B cell (primary cell): ENCODE data around the gene CEL. TPM values are rescaled to one million over a fixed set of nuclear protein-coding genes. Genes with fewer than 3 reads are reported as not detected.

Source experiments
- ATAC-seq: fragments of 200-7000 bp; cut with Tn5 transposase; one replicate; pipeline ENCODE4 v1.10.0; 2021; ENCODE audit warnings: low read depth, mild to moderate bottlenecking, moderate number of reproducible peaks, moderate library complexity
- CTCF ChIA-PET: fragments of 350-600 bp; sonication (Branson Sonifier 250); formaldehyde crosslinking; loops from one replicate; lab custom pipeline; 2021; ENCODE audit warnings: antibody characterized with exemption, inconsistent platforms; lab: Charles Lee
- POLR2A ChIA-PET: fragments of 350-600 bp; sonication (Branson Sonifier 250); formaldehyde crosslinking; loops from one replicate; lab custom pipeline; 2021; ENCODE audit warnings: antibody characterized with exemption; lab: Charles Lee
- DNase-seq: peaks from one replicate; pipeline ENCODE4 v3.0.0; 2013
- H2AFZ ChIP-seq: 2 replicates; pipeline ENCODE4 v1.6.1; 2012; ENCODE audit warnings: mild to moderate bottlenecking, low read depth, low read length; ENCODE audit not compliant: insufficient read depth, poor library complexity, severe bottlenecking
- H3K27ac ChIP-seq, 2 donors: 1 replicate in 1 of 2; 2 replicates in 1 of 2; pipeline ENCODE4 v1.5.1; 2012 to 2013; ENCODE audit warnings: low read length in 2 of 2, mild to moderate bottlenecking in 2 of 2, moderate library complexity in 1 of 2
- H3K27me3 ChIP-seq, 4 experiments: fragments of 200-600 bp in 1 of 4; sonication (generic) in 1 of 4; replicated peaks in 1 of 4; 1 replicate in 2 of 4; 2 replicates in 2 of 4; pipeline versions ENCODE4 v1.6.1 to v1.7.0; 2013 to 2016; ENCODE audit warnings: low read length in 3 of 4, mild to moderate bottlenecking in 2 of 4, mixed read lengths in 1 of 4, moderate library complexity in 1 of 4; ENCODE audit not compliant: insufficient read depth in 4 of 4, control insufficient read depth in 3 of 4; ENCODE audit errors: control extremely low read depth in 1 of 4
- H3K36me3 ChIP-seq, 2 experiments: replicated peaks in 1 of 2; 1 replicate in 1 of 2; 2 replicates in 1 of 2; pipeline versions ENCODE4 v1.6.1 to v1.7.1; 2013; ENCODE audit warnings: low read length in 1 of 2; ENCODE audit not compliant: insufficient read depth in 2 of 2, control insufficient read depth in 1 of 2; ENCODE audit errors: control extremely low read depth in 1 of 2, extremely low read depth in 1 of 2
- H3K4me1 ChIP-seq, 2 donors: fragments of 200-600 bp in 1 of 2; sonication (generic) in 1 of 2; 1 replicate in 1 of 2; 2 replicates in 1 of 2; pipeline versions ENCODE4 v1.5.1 to v1.6.1; 2013 to 2017; ENCODE audit warnings: low read length in 2 of 2; ENCODE audit not compliant: control insufficient read depth in 2 of 2, insufficient read depth in 2 of 2
- H3K4me2 ChIP-seq: replicated peaks from 2 replicates; pipeline ENCODE3; 2012; ENCODE audit warnings: mild to moderate bottlenecking, low read depth, low read length; ENCODE audit not compliant: poor library complexity, severe bottlenecking
- H3K4me3 ChIP-seq, 5 experiments: fragments of 200-600 bp in 1 of 5; sonication (generic) in 1 of 5; 1 replicate in 3 of 5; 2 replicates in 2 of 5; pipeline versions ENCODE4 v1.5.1 to v1.7.0; 2011 to 2016; ENCODE audit warnings: low read length in 4 of 5, mild to moderate bottlenecking in 4 of 5, low read depth in 2 of 5, control low read depth in 1 of 5, moderate library complexity in 1 of 5; ENCODE audit not compliant: insufficient read depth in 1 of 5; ENCODE audit errors: control extremely low read depth in 1 of 5, extremely low read depth in 1 of 5
- H3K79me2 ChIP-seq: fragments of 200-600 bp; sonication (generic); one replicate; pipeline ENCODE4 v1.6.0; 2016; ENCODE audit warnings: low read length; ENCODE audit not compliant: control insufficient read depth, insufficient read depth
- H3K9ac ChIP-seq: fragments of 200-600 bp; sonication (generic); 2 replicates; pipeline ENCODE4 v1.6.1; 2017; ENCODE audit warnings: mild to moderate bottlenecking, low read length, moderate library complexity
- H3K9me3 ChIP-seq, 3 donors: one replicate each; pipeline versions ENCODE4 v1.6.1 to v1.7.1; 2013; ENCODE audit warnings: low read length in 2 of 3; ENCODE audit not compliant: control insufficient read depth in 2 of 3, insufficient read depth in 1 of 3; ENCODE audit errors: control extremely low read depth in 1 of 3
- H4K20me1 ChIP-seq: 2 replicates; pipeline ENCODE4 v1.6.0; 2012; ENCODE audit warnings: mild to moderate bottlenecking, low read length; ENCODE audit not compliant: insufficient read depth, control insufficient read depth, poor library complexity, severe bottlenecking
- H3K27ac Mint-ChIP-seq: one replicate; pipeline ENCODE4 v1.8.0; 2021; ENCODE audit warnings: mixed read lengths
- H3K27me3 Mint-ChIP-seq: one replicate; pipeline ENCODE4 v1.8.0; 2021; ENCODE audit warnings: mixed read lengths
- H3K4me1 Mint-ChIP-seq: one replicate; pipeline ENCODE4 v1.8.0; 2021; ENCODE audit warnings: mixed read lengths
- H3K4me3 Mint-ChIP-seq: one replicate; pipeline ENCODE4 v1.8.0; 2021; ENCODE audit warnings: mixed read lengths
- H3K9me3 Mint-ChIP-seq: one replicate; pipeline ENCODE4 v1.8.0; 2022; ENCODE audit warnings: mixed read lengths; ENCODE audit not compliant: insufficient read depth
- EZH2 ChIP-seq: IDR thresholded peaks from 2 replicates; pipeline ENCODE4 v1.6.1; 2012; ENCODE audit warnings: borderline replicate concordance, low read depth, mild to moderate bottlenecking, moderate library complexity, low read length; ENCODE audit not compliant: insufficient read depth, poor library complexity, severe bottlenecking
- WGBS: methylation state at CpG from one replicate; pipeline ENCODE4 v1.1.5; 2013; ENCODE audit warnings: missing lambda C conversion rate; ENCODE audit not compliant: insufficient coverage; 5-methylcytosine and 5-hydroxymethylcytosine counted together
- intact Hi-C: fragments of 100-400 bp; cut with micrococcal nuclease; formaldehyde crosslinking; loops from one replicate; pipeline ENCODE4 v1.10.0; 2022
- polyA plus RNA-seq: library from polyadenylated mRNA; depleted of rRNA; stranded (reverse); fragments of >200 nt; gene quantifications from 2 replicates; pipeline ENCODE4 v1.2.3, GENCODE V29; 2012
- total RNA-seq, 2 donors: library from RNA; stranded (reverse); fragments of 120-200 nt in 1 of 2; gene quantifications; 1 replicate in 1 of 2; 2 replicates in 1 of 2; pipeline versions ENCODE4 v1.2.3 to v1.2.4, GENCODE V29; 2013 to 2022
- TF ChIP-seq, protein P1 (sequence below): fragments of 200-600 bp; IDR thresholded peaks from one replicate; pipeline ENCODE4 v1.8.0; 2022; ENCODE audit warnings: antibody characterized with exemption, mild to moderate bottlenecking

Gene CEL
- total and polyA plus RNA-seq, 2 donors (not counting 1 experiment from before 2014, with no cell fraction given), result 0.51 to 0.57 TPM

DNA sequence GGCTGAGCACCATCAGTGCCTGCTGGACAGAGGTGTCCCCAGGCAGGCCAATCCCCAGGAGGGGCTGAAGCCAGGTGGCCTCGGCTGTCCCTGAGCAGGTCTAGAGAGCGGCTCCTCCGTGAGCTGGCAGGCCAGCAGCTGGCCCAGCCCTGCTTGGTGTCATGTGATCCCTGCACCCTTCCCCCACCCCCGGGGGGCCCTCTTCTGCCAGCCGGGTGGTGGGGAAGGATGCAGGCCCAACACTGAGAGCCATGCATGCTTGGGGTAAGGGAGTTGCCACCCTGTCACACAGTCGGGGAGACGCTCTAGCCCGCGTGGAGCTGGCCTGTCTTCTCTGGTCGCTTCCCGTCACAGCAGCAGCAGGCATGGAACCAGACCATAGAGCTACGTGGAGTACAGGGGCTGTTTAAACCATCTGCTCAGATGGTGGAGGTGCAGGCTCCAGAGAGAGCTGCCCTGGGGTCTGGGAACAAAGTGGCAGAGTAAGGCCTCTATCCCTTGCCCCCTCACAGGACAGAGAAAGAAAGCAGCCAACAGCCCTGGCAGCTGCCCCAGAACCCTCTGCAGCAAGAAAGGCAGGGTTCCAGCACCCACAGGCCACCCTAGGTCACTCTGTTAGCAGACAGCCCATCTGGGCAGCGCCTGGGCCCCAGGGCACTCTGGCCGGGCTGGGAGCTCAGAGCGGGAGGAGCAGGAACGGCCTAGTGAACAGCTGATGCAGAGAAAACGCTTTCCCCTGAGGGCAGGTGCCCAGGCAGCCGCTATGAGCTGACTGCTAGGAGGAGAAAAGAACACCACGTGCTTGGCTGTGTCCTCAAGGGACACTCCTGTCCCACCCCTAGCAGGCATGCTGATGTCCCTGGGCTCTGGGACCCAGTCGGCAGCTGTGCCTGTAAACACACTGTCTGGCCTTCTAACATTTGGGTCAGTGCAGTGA lies 52.4 kb downstream of the CEL start:
- Histone ChIP-seq H3K4me3 (no peak overlapping the region), H3K4me1 (peaks cover 44 to 55% of the 10 kb centered on the region in 2 donors), H3K36me3 (peaks cover 0 to 18% of the 10 kb centered on the region in 2 experiments), H2AFZ (no peak overlapping the region), H3K9me3 (no peaks in the 10 kb centered on the region), H3K79me2 (peaks cover 76% of the 10 kb centered on the region), H3K27ac (peak overlapping the region; percentile 42 to 57), H3K9ac (no peak overlapping the region), H4K20me1 (peaks cover 61% of the 10 kb centered on the region), H3K27me3 (no peaks in the 10 kb centered on the region), H3K4me2 (peak overlapping the region; percentile 65)
- H3K27ac Mint-ChIP-seq, result peak overlapping the region; percentile 85
- TF ChIP-seq, protein P1, sequence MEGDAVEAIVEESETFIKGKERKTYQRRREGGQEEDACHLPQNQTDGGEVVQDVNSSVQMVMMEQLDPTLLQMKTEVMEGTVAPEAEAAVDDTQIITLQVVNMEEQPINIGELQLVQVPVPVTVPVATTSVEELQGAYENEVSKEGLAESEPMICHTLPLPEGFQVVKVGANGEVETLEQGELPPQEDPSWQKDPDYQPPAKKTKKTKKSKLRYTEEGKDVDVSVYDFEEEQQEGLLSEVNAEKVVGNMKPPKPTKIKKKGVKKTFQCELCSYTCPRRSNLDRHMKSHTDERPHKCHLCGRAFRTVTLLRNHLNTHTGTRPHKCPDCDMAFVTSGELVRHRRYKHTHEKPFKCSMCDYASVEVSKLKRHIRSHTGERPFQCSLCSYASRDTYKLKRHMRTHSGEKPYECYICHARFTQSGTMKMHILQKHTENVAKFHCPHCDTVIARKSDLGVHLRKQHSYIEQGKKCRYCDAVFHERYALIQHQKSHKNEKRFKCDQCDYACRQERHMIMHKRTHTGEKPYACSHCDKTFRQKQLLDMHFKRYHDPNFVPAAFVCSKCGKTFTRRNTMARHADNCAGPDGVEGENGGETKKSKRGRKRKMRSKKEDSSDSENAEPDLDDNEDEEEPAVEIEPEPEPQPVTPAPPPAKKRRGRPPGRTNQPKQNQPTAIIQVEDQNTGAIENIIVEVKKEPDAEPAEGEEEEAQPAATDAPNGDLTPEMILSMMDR, result no peak
- no peak for TF ChIP-seq EZH2
- no peaks in the 10 kb centered on the region for H3K9me3 Mint-ChIP-seq
- POLR2A ChIA-PET, result interaction anchor here (0.6 to 3.3 kb wide), 7 partner anchors 12 to 169 kb away, joined by 3 to 21 read pairs (median 7); partner anchors contain the start of gene TSC1
- H3K4me1 Mint-ChIP-seq, result peaks cover 57% of the 10 kb centered on the region
- 32% methylated on average over 15 of the region's 20 CpGs for WGBS
- ATAC-seq, result peak; percentile 45
- no peaks in the 10 kb centered on the region for H3K27me3 Mint-ChIP-seq
- intact Hi-C loops, result loop anchor here (10.0 kb wide), 1 partner anchor 361 kb away; the partner anchor contains the start of gene SLC2A6
- CTCF ChIA-PET, result interaction anchor here (0.6 to 26.5 kb wide), 8 partner anchors 9 to 111 kb away, joined by 3 to 599 read pairs (median 4); no protein-coding TSS in a partner anchor
- DNase-seq, result peak; percentile 58
- H3K4me3 Mint-ChIP-seq, result peak overlapping the region; percentile 67
